Measurements from ENCODE around the gene NOX4. TPM values are rescaled to one million over a fixed set of nuclear protein-coding genes. Genes with fewer than 3 reads are reported as not detected.
"Not testable (repeated sequence)": the region's sequence is repeated elsewhere in the genome, so short reads cannot be mapped to it uniquely, and the experiment has no call there.

Gene NOX4
- total RNA-seq, 1 experiment from 2014 or later: 1.5 TPM

GRCh38 chr11:89416961-89417360 is 74.2 kb downstream of the NOX4 start:
- no peak for TF ChIP-seq AFF4 (CRISPR knock-in tag; IDR thresholded peaks at IDR 0.05; ENCODE audit: borderline replicate concordance)
- TF ChIP-seq CBFB (CRISPR knock-in tag; IDR thresholded peaks at IDR 0.05; ENCODE audit: low read depth): no peak
- TF ChIP-seq FOXP4 (CRISPR knock-in tag; IDR thresholded peaks at IDR 0.05): no peak
- no peak for TF ChIP-seq CDX4 (CRISPR knock-in tag; IDR thresholded peaks at IDR 0.05; ENCODE audit: borderline replicate concordance)
- TF ChIP-seq NFATC4 (CRISPR knock-in tag; IDR thresholded peaks at IDR 0.05): no peak
- no peak for TF ChIP-seq KAT7 (CRISPR knock-in tag; IDR thresholded peaks at IDR 0.05; ENCODE audit: borderline replicate concordance)
- TF ChIP-seq ZNF219 (CRISPR knock-in tag; IDR thresholded peaks at IDR 0.05; ENCODE audit: borderline replicate concordance): no peak
- H3K27me3 Mint-ChIP-seq (ENCODE audit: low read depth): no peaks in the 10 kb centered on the region
- no peak overlapping the region for H3K4me3 Mint-ChIP-seq
- ChIA-PET CTCF (no interaction called here), POLR2A (no interaction called here)
- peak overlapping the region; percentile 23 for H3K27ac Mint-ChIP-seq
- DNase-seq (ENCODE audit: low spot score): no peak
- H3K9me3 Mint-ChIP-seq: peaks cover 7% of the 10 kb centered on the region; the same call in 1 of the 2 replicates
- ATAC-seq: peak; percentile 81
- no peaks in the 10 kb centered on the region for H3K36me3 Mint-ChIP-seq
- peaks cover 16% of the 10 kb centered on the region for H3K4me1 Mint-ChIP-seq

GRCh38 chr11:89411112-89411511 is 80.1 kb downstream of the NOX4 start:
- H3K36me3 Mint-ChIP-seq; H3K4me3 Mint-ChIP-seq; POLR2A ChIA-PET; CTCF ChIA-PET; H3K27me3 Mint-ChIP-seq (ENCODE audit: low read depth); DNase-seq (ENCODE audit: low spot score): not testable (repeated sequence)
- Mint-ChIP-seq H3K9me3 (peaks cover 18% of the 10 kb centered on the region), H3K27ac (peak overlapping the region; percentile 50; the same call in 1 of the 2 replicates), H3K4me1 (peaks cover 16% of the 10 kb centered on the region)
- peak; percentile 82 for ATAC-seq

- H3K4me3 Mint-ChIP-seq, CTCF ChIA-PET: not testable (repeated sequence)
Measured at GRCh38 chr11:89410666-89411065, 80.5 kb downstream of the NOX4 start.

GRCh38 chr11:89408441-89408840 is 82.7 kb downstream of the NOX4 start:
- H3K27ac Mint-ChIP-seq; H3K27me3 Mint-ChIP-seq (ENCODE audit: low read depth); H3K4me3 Mint-ChIP-seq; DNase-seq (ENCODE audit: low spot score); ATAC-seq; POLR2A ChIA-PET; H3K36me3 Mint-ChIP-seq; CTCF ChIA-PET: not testable (repeated sequence)
- H3K4me1 Mint-ChIP-seq: peaks cover 14% of the 10 kb centered on the region
- peaks cover 18% of the 10 kb centered on the region for H3K9me3 Mint-ChIP-seq

More at GRCh38 chr11:89410666-89411065, 80.5 kb downstream of the NOX4 start:
- Mint-ChIP-seq H3K9me3 (peaks cover 18% of the 10 kb centered on the region), H3K4me1 (peaks cover 14% of the 10 kb centered on the region), H3K27ac (peak overlapping the region; percentile 50; the same call in 1 of the 2 replicates)
- H3K27me3 Mint-ChIP-seq (ENCODE audit: low read depth); POLR2A ChIA-PET; H3K36me3 Mint-ChIP-seq; DNase-seq (ENCODE audit: low spot score): not testable (repeated sequence)
- ATAC-seq: peak; percentile 56

GRCh38 chr11:89405629-89406028 is 85.5 kb downstream of the NOX4 start:
- Mint-ChIP-seq H3K36me3 (no peaks in the 10 kb centered on the region), H3K9me3 (no peaks in the 10 kb centered on the region), H3K27ac (no peak overlapping the region), H3K27me3 (ENCODE audit: low read depth) (no peaks in the 10 kb centered on the region), H3K4me3 (no peak overlapping the region), H3K4me1 (peaks cover 4% of the 10 kb centered on the region)
- CTCF ChIA-PET: interaction anchor here (0.6 to 1.5 kb wide), 3 partner anchors 8 to 98 kb away, joined by 3 read pairs; no protein-coding TSS in a partner anchor
- DNase-seq (ENCODE audit: low spot score) (no peak), ATAC-seq (peak; percentile 85)
- POLR2A ChIA-PET: no interaction called here
- TF ChIP-seq STAT6 (CRISPR knock-in tag; conservative IDR thresholded peaks at IDR 0.05; ENCODE audit: low read depth) (no peak), SMAD4 (CRISPR knock-in tag; IDR thresholded peaks at IDR 0.05) (no peak), NFYB (CRISPR knock-in tag; conservative IDR thresholded peaks at IDR 0.05; ENCODE audit: low read depth) (no peak), FOXJ3 (CRISPR knock-in tag; IDR thresholded peaks at IDR 0.05; ENCODE audit: borderline replicate concordance) (no peak), JAZF1 (CRISPR knock-in tag; IDR thresholded peaks at IDR 0.05) (no peak), ATF6 (CRISPR knock-in tag; IDR thresholded peaks at IDR 0.05) (no peak)
